Activated CD8-positive, alpha-beta T cell treated with anti-CD3 and anti-CD28 coated beads for 36 hours (primary cell): ENCODE results near the gene ACER2. TPM values are rescaled to one million over a fixed set of nuclear protein-coding genes. Genes with fewer than 3 reads are reported as not detected.
A peak's percentile ranks its signal among the peaks of the same experiment; 100 is the strongest.

Experiments
- ATAC-seq: fragments of 200-7000 bp; cut with Tn5 transposase; one replicate; pipeline ENCODE4 v1.10.0; 2021; ENCODE audit warnings: mild to moderate bottlenecking, moderate library complexity
- CTCF ChIA-PET: fragments of 350-600 bp; sonication (Branson Sonifier 250); formaldehyde crosslinking; loops from one replicate; lab custom pipeline; 2021; ENCODE audit warnings: antibody characterized with exemption; lab: Charles Lee
- POLR2A ChIA-PET: fragments of 350-600 bp; sonication (Branson Sonifier 250); formaldehyde crosslinking; loops from one replicate; lab custom pipeline; 2021; ENCODE audit warnings: antibody characterized with exemption; lab: Charles Lee
- DNase-seq: peaks from one replicate; pipeline ENCODE4 v3.0.0-alpha.2; 2020
- H3K27ac Mint-ChIP-seq: one replicate; pipeline ENCODE4 v1.8.0; 2021; ENCODE audit warnings: mild to moderate bottlenecking, mixed read lengths
- H3K27me3 Mint-ChIP-seq: one replicate; pipeline ENCODE4 v1.8.0; 2021; ENCODE audit warnings: mixed read lengths
- H3K36me3 Mint-ChIP-seq: one replicate; pipeline ENCODE4 v1.8.0; 2021; ENCODE audit warnings: low read depth, mixed read lengths
- H3K4me1 Mint-ChIP-seq: one replicate; pipeline ENCODE4 v1.8.0; 2021; ENCODE audit warnings: low read depth, mixed read lengths
- H3K4me3 Mint-ChIP-seq: one replicate; pipeline ENCODE4 v1.8.0; 2021; ENCODE audit warnings: mild to moderate bottlenecking, moderate library complexity, mixed read lengths
- H3K9me3 Mint-ChIP-seq: one replicate; pipeline ENCODE4 v1.8.0; 2021; ENCODE audit warnings: mixed read lengths
- CTCF ChIP-seq: fragments of 200-600 bp; IDR thresholded peaks from one replicate; pipeline ENCODE4 v1.8.0; 2022; ENCODE audit warnings: antibody characterized with exemption, mild to moderate bottlenecking
- intact Hi-C: fragments of 100-400 bp; cut with micrococcal nuclease; formaldehyde crosslinking; loops from one replicate; pipeline ENCODE4 v1.10.0; 2022
- total RNA-seq, 2 experiments: library from RNA; stranded (reverse); gene quantifications; one replicate each; pipeline ENCODE4 v1.2.3, GENCODE V29; 2021

The ACER2 gene
- total RNA-seq, 2 experiments from 2014 or later: 1.2 to 1.4 TPM

DNA sequence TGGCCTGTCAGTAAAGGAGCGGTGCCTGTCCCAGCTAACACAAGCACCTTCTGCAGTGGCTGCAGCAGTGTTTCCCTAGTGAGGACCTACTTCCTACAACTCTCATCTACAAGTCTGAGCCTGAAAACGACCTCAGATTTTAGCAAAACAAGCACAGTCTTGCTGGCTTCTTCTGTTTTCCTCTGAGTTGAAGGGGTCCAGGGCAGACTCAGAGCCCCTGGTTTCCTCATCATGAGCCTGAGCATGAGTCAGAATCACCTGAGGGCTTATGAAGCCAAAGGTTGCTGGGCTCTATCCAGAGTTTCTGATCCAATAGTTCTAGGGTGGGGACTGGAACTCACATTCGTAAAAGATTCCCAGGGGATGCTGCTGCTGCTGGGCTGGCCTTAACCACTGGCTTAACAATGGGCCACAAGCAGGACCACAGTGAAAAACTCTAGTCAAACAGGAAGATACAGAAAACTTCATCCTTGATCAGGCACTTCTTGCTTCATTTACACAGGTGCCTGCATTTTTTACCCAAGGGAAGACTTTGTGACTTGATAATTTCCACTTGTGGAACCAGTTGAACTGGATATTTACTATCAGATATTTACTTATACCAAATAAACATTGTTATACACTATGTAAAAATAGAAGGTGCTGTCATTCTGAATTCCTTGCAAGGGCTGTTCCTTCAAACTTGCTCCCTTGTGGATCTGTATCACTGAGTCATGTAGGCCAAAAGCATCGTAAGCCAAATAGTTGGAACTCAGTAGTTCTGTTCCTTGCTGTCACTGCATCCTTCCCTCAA lies 4.3 kb upstream of the ACER2 start:
- Mint-ChIP-seq H3K27ac (no peak overlapping the region), H3K4me3 (no peak overlapping the region), H3K4me1 (peaks cover 5% of the 10 kb centered on the region), H3K36me3 (no peaks in the 10 kb centered on the region), H3K9me3 (peaks cover 6% of the 10 kb centered on the region), H3K27me3 (no peaks in the 10 kb centered on the region)
- CTCF ChIA-PET: no interaction called here
- ATAC-seq (no peak), DNase-seq (no peak)
- intact Hi-C loops: no loop called here
- POLR2A ChIA-PET: no interaction called here
- TF ChIP-seq CTCF: no peak

DNA sequence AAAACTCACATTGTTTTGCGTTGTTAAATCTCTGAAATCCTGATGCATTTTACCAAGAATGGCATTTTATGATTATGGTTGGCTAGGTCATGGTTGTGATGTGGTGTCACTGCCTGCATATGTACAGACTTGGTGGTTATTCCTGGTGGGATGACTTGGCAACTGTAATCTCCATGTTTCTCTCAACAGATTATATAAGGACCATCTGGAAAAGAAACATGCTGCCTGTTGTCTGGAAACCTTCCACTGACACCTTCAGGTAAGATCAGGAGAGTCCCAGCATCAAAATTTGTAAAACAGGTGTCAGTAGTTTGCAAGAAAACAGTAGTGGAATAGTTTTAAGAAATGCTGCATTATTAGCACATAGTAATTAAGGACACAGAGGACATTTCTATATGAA lies 3.0 kb upstream of the ACER2 start:
- Mint-ChIP-seq H3K27me3 (no peaks in the 10 kb centered on the region), H3K9me3 (peaks cover 6% of the 10 kb centered on the region), H3K4me1 (peaks cover 10% of the 10 kb centered on the region), H3K36me3 (no peaks in the 10 kb centered on the region), H3K27ac (no peak overlapping the region), H3K4me3 (no peak overlapping the region)
- intact Hi-C loops: no loop called here
- CTCF ChIA-PET: no interaction called here
- POLR2A ChIA-PET: interaction anchor here (1.7 kb wide), 1 partner anchor 26 kb away, joined by 4 read pairs; the partner anchor contains the start of gene RPS6
- no peak for ATAC-seq
- TF ChIP-seq CTCF: no peak
- no peak for DNase-seq

- CTCF ChIA-PET: no interaction called here
Observed at GRCh38 chr9:19408316-19408692, 505 bp upstream of the ACER2 start.

DNA sequence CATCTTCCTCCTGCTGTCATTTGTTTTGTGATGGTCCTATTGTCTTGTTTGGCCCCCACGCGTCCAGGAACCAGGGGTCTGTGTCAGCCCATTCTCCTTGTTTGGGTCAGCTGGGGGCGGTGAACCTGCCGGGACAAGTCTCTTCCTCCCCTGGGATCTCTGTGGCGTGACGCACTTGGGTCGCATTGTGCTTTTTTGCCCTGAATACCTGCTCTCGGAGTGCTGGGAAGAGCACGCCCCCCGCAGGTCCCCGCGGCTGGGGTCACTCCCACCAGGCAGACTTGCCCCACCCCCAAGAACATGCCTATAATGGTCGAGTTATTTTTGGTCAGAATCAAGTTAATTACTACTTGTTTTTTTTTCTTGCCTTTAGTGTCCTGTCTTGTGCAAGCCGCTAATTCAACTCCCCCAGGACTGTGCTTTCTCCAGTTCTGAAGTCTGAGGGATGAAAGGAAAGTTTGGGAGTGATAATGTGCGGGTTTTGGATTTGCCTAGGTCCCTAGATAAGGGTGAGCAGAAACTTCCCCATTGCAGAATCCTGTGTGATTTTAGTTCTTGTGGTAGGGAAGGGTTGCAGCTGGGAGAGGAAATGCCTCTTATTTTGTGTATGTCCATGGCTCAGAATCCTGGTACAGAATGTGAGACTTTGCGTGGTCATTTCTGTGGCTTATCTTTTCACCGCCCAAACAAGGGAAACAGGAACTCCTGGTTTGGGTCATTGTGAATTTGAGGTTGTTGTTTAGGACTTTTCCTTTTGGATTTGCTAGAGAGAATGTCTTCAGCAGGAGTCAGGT lies 789 bp downstream of the ACER2 start:
- intact Hi-C loops: loop anchor here (2.0 kb wide), 1 partner anchor 29 kb away; the partner anchor contains the start of gene RPS6
- H3K27me3 Mint-ChIP-seq: no peaks in the 10 kb centered on the region

More at GRCh38 chr9:19408316-19408692, 505 bp upstream of the ACER2 start:
- Mint-ChIP-seq H3K27me3 (no peaks in the 10 kb centered on the region), H3K27ac (no peak overlapping the region), H3K4me3 (peak overlapping the region; percentile 97), H3K4me1 (peaks cover 10% of the 10 kb centered on the region), H3K36me3 (no peaks in the 10 kb centered on the region), H3K9me3 (no peaks in the 10 kb centered on the region)
- POLR2A ChIA-PET: interaction anchor here (3.5 kb wide), 1 partner anchor 29 kb away, joined by 21 read pairs; the partner anchor contains the start of gene RPS6
- no peak for TF ChIP-seq CTCF
- no peak for ATAC-seq
- DNase-seq: peak; percentile 8
- intact Hi-C loops: loop anchor here (2.0 kb wide), 1 partner anchor 28 kb away; the partner anchor contains the start of gene RPS6

More for the DNA sequence above, 789 bp downstream of the ACER2 start:
- no peaks in the 10 kb centered on the region for H3K36me3 Mint-ChIP-seq
- H3K9me3 Mint-ChIP-seq: no peaks in the 10 kb centered on the region
- H3K4me3 Mint-ChIP-seq: peak overlapping the region; percentile 97
- H3K27ac Mint-ChIP-seq: peak overlapping the region; percentile 77
- DNase-seq (peak; percentile 16), ATAC-seq (no peak)
- ChIA-PET POLR2A (interaction anchor here (0.8 to 3.5 kb wide), 4 partner anchors 14 to 358 kb away, joined by 3 to 21 read pairs (median 4); partner anchors contain the start of gene RPS6), CTCF (interaction anchor here (0.9 to 1.3 kb wide), 3 partner anchors 55 to 179 kb away, joined by 3 to 5 read pairs (median 5); partner anchors contain the start of gene DENND4C)
- peaks cover 10% of the 10 kb centered on the region for H3K4me1 Mint-ChIP-seq
- TF ChIP-seq CTCF: no peak
